Osteoblast (primary cell): ENCODE measurements around the gene ELMO1. TPM values are rescaled to one million over a fixed set of nuclear protein-coding genes. Genes with fewer than 3 reads are reported as not detected.

Experiments used
- DNase-seq: peaks from one replicate; pipeline ENCODE4 v3.0.0; 2011; ENCODE audit warnings: low spot score, mixed read lengths; ENCODE audit not compliant: insufficient read length; ENCODE audit errors: missing footprints
- H2AFZ ChIP-seq: 2 replicates; pipeline ENCODE4 v1.6.0; 2011; ENCODE audit warnings: mild to moderate bottlenecking, low read length
- H3K27ac ChIP-seq: 2 replicates; pipeline ENCODE4 v1.5.1; 2011; ENCODE audit warnings: mild to moderate bottlenecking, low read depth, low read length, moderate library complexity
- H3K27me3 ChIP-seq: 2 replicates; pipeline ENCODE4 v1.6.0; 2012; ENCODE audit warnings: mild to moderate bottlenecking, control low read depth, inconsistent platforms, low read length, moderate library complexity; ENCODE audit not compliant: insufficient read depth
- H3K36me3 ChIP-seq: 2 replicates; pipeline ENCODE4 v1.5.1; 2011; ENCODE audit warnings: mild to moderate bottlenecking, low read length, control low read depth, moderate library complexity; ENCODE audit not compliant: insufficient read depth
- H3K4me1 ChIP-seq: 2 replicates; pipeline ENCODE4 v1.5.1; 2011; ENCODE audit warnings: mild to moderate bottlenecking, low read length, control low read depth, moderate library complexity; ENCODE audit not compliant: insufficient read depth
- H3K4me2 ChIP-seq: 2 replicates; pipeline ENCODE4 v1.6.0; 2011; ENCODE audit warnings: mild to moderate bottlenecking, low read length; ENCODE audit not compliant: insufficient read depth
- H3K4me3 ChIP-seq: fragments of 200-600 bp; sonication (generic); 3 replicates; pipeline ENCODE4 v1.5.1; 2012; ENCODE audit warnings: mild to moderate bottlenecking, low read length, inconsistent platforms; ENCODE audit not compliant: insufficient read depth
- H3K79me2 ChIP-seq: 2 replicates; pipeline ENCODE4 v1.6.0; 2012; ENCODE audit warnings: mild to moderate bottlenecking, low read length, control low read depth, inconsistent platforms; ENCODE audit not compliant: insufficient read depth
- H3K9me3 ChIP-seq: 2 replicates; pipeline ENCODE4 v1.5.1; 2011; ENCODE audit warnings: low read depth, low read length, control low read depth
- H4K20me1 ChIP-seq: 2 replicates; pipeline ENCODE4 v1.6.0; 2012; ENCODE audit warnings: mild to moderate bottlenecking, low read length, control low read depth; ENCODE audit not compliant: insufficient read depth
- CTCF ChIP-seq: IDR thresholded peaks from 2 replicates; pipeline ENCODE4 v1.5.1; 2011; ENCODE audit warnings: mild to moderate bottlenecking, low read depth, low read length, moderate library complexity; ENCODE audit errors: extremely low read depth
- total RNA-seq: library from RNA; depleted of rRNA; stranded (reverse); fragments of >200 nt; gene quantifications from 2 replicates; pipeline ENCODE4 v1.2.3, GENCODE V29; 2012

ELMO1 gene
- total RNA-seq, 1 donor: 2.2 TPM

GRCh38 chr7:37309493-37309892 lies 139.2 kb downstream of the ELMO1 start:
- H3K79me2 ChIP-seq: no peaks in the 10 kb centered on the region
- no peaks in the 10 kb centered on the region for H3K4me1 ChIP-seq
- no peak overlapping the region for H2AFZ ChIP-seq
- H3K27ac ChIP-seq: no peak overlapping the region
- H3K36me3 ChIP-seq: no peaks in the 10 kb centered on the region
- peaks cover 2% of the 10 kb centered on the region for H3K9me3 ChIP-seq
- no peaks in the 10 kb centered on the region for H3K27me3 ChIP-seq
- no peak for DNase-seq
- no peak for TF ChIP-seq CTCF
- H3K4me2 ChIP-seq: no peak overlapping the region
- H3K4me3 ChIP-seq: no peak overlapping the region
- no peaks in the 10 kb centered on the region for H4K20me1 ChIP-seq

GRCh38 chr7:37304921-37305320 lies 143.7 kb downstream of the ELMO1 start:
- no peaks in the 10 kb centered on the region for H4K20me1 ChIP-seq
- H3K9me3 ChIP-seq: peaks cover 2% of the 10 kb centered on the region
- no peak for DNase-seq
- no peak for TF ChIP-seq CTCF
- no peaks in the 10 kb centered on the region for H3K79me2 ChIP-seq
- H3K36me3 ChIP-seq: no peaks in the 10 kb centered on the region
- H3K27me3 ChIP-seq: no peaks in the 10 kb centered on the region
- H2AFZ ChIP-seq: no peak overlapping the region
- H3K27ac ChIP-seq: no peak overlapping the region
- H3K4me2 ChIP-seq: no peak overlapping the region
- no peak overlapping the region for H3K4me3 ChIP-seq
- H3K4me1 ChIP-seq: no peaks in the 10 kb centered on the region

- DNase-seq: no peak
- no peak for TF ChIP-seq CTCF
Observed at GRCh38 chr7:37297546-37297945, 151.1 kb downstream of the ELMO1 start.

GRCh38 chr7:37295401-37295800 lies 153.3 kb downstream of the ELMO1 start:
- Histone ChIP-seq H3K27ac (no peak overlapping the region), H3K36me3 (no peaks in the 10 kb centered on the region), H3K79me2 (no peaks in the 10 kb centered on the region), H3K4me3 (no peak overlapping the region), H4K20me1 (no peaks in the 10 kb centered on the region), H3K4me1 (no peaks in the 10 kb centered on the region), H3K4me2 (no peak overlapping the region), H2AFZ (no peak overlapping the region), H3K27me3 (no peaks in the 10 kb centered on the region), H3K9me3 (no peaks in the 10 kb centered on the region)
- DNase-seq: no peak
- no peak for TF ChIP-seq CTCF

More at GRCh38 chr7:37297546-37297945, 151.1 kb downstream of the ELMO1 start:
- Histone ChIP-seq H3K4me2 (no peak overlapping the region), H3K9me3 (no peaks in the 10 kb centered on the region), H3K27ac (no peak overlapping the region), H3K36me3 (no peaks in the 10 kb centered on the region), H3K4me1 (no peaks in the 10 kb centered on the region), H2AFZ (no peak overlapping the region), H3K4me3 (no peak overlapping the region), H4K20me1 (no peaks in the 10 kb centered on the region), H3K79me2 (no peaks in the 10 kb centered on the region), H3K27me3 (no peaks in the 10 kb centered on the region)
